Stimulated activated naive CD8-positive, alpha-beta T cell treated with anti-CD3 and anti-CD28 coated beads, Interleukin-15, Interleukin-2, amounts not matched to agents 100 ng/mL and 50 ng/mL, for 24 hours (primary cell): ENCODE results near the gene NPFFR1.

ENCODE experiments used
- H3K27ac Mint-ChIP-seq: one replicate; pipeline ENCODE4 v1.8.0; 2021; ENCODE audit warnings: mild to moderate bottlenecking, mixed read lengths
- H3K27me3 Mint-ChIP-seq: one replicate; pipeline ENCODE4 v1.8.0; 2021; ENCODE audit warnings: mixed read lengths
- H3K36me3 Mint-ChIP-seq: one replicate; pipeline ENCODE4 v1.8.0; 2021; ENCODE audit warnings: low read depth, mixed read lengths
- H3K4me1 Mint-ChIP-seq: one replicate; pipeline ENCODE4 v1.8.0; 2021; ENCODE audit warnings: low read depth, mixed read lengths
- H3K4me3 Mint-ChIP-seq: one replicate; pipeline ENCODE4 v1.8.0; 2021; ENCODE audit warnings: mild to moderate bottlenecking, mixed read lengths
- H3K9me3 Mint-ChIP-seq: one replicate; pipeline ENCODE4 v1.8.0; 2021; ENCODE audit warnings: mixed read lengths

Gene NPFFR1

GRCh38 chr10:70320751-70321150 is 36.9 kb upstream of the NPFFR1 start:
- H3K9me3 Mint-ChIP-seq = no peaks in the 10 kb centered on the region
- peaks cover 31% of the 10 kb centered on the region for H3K4me1 Mint-ChIP-seq
- H3K4me3 Mint-ChIP-seq = no peak overlapping the region
- H3K27ac Mint-ChIP-seq = no peak overlapping the region
- no peaks in the 10 kb centered on the region for H3K27me3 Mint-ChIP-seq
- no peaks in the 10 kb centered on the region for H3K36me3 Mint-ChIP-seq

- H3K27ac Mint-ChIP-seq = no peak overlapping the region
- no peaks in the 10 kb centered on the region for H3K27me3 Mint-ChIP-seq
These were observed 36.0 kb upstream of the NPFFR1 start for GRCh38 chr10:70319824-70320223.

GRCh38 chr10:70319183-70319582 is 35.4 kb upstream of the NPFFR1 start:
- H3K4me3 Mint-ChIP-seq = no peak overlapping the region
- peaks cover 2% of the 10 kb centered on the region for H3K36me3 Mint-ChIP-seq
- H3K27me3 Mint-ChIP-seq = no peaks in the 10 kb centered on the region
- H3K9me3 Mint-ChIP-seq = no peaks in the 10 kb centered on the region
- H3K27ac Mint-ChIP-seq = no peak overlapping the region
- H3K4me1 Mint-ChIP-seq = peaks cover 15% of the 10 kb centered on the region

More at GRCh38 chr10:70319824-70320223, 36.0 kb upstream of the NPFFR1 start:
- no peak overlapping the region for H3K4me3 Mint-ChIP-seq
- H3K36me3 Mint-ChIP-seq = no peaks in the 10 kb centered on the region
- peaks cover 22% of the 10 kb centered on the region for H3K4me1 Mint-ChIP-seq
- no peaks in the 10 kb centered on the region for H3K9me3 Mint-ChIP-seq

GRCh38 chr10:70317943-70318318 is 34.1 kb upstream of the NPFFR1 start:
- Mint-ChIP-seq H3K36me3 (peaks cover 6% of the 10 kb centered on the region), H3K9me3 (no peaks in the 10 kb centered on the region), H3K4me3 (no peak overlapping the region), H3K27me3 (no peaks in the 10 kb centered on the region), H3K27ac (no peak overlapping the region), H3K4me1 (peaks cover 4% of the 10 kb centered on the region)

GRCh38 chr10:70317272-70317942 is 33.6 kb upstream of the NPFFR1 start:
- peaks cover 6% of the 10 kb centered on the region for H3K36me3 Mint-ChIP-seq
- H3K4me1 Mint-ChIP-seq = no peaks in the 10 kb centered on the region
- H3K9me3 Mint-ChIP-seq = no peaks in the 10 kb centered on the region
- no peak overlapping the region for H3K27ac Mint-ChIP-seq
- H3K27me3 Mint-ChIP-seq = no peaks in the 10 kb centered on the region
- no peak overlapping the region for H3K4me3 Mint-ChIP-seq

GRCh38 chr10:70315815-70316214 is 32.0 kb upstream of the NPFFR1 start:
- H3K4me3 Mint-ChIP-seq = no peak overlapping the region
- no peak overlapping the region for H3K27ac Mint-ChIP-seq
- no peaks in the 10 kb centered on the region for H3K27me3 Mint-ChIP-seq
- H3K4me1 Mint-ChIP-seq = no peaks in the 10 kb centered on the region
- H3K36me3 Mint-ChIP-seq = peaks cover 6% of the 10 kb centered on the region
- H3K9me3 Mint-ChIP-seq = no peaks in the 10 kb centered on the region

GRCh38 chr10:70315276-70315675 is 31.5 kb upstream of the NPFFR1 start:
- H3K27me3 Mint-ChIP-seq = no peaks in the 10 kb centered on the region
- H3K27ac Mint-ChIP-seq = no peak overlapping the region
- H3K4me1 Mint-ChIP-seq = no peaks in the 10 kb centered on the region
- H3K9me3 Mint-ChIP-seq = no peaks in the 10 kb centered on the region
- H3K4me3 Mint-ChIP-seq = no peak overlapping the region
- H3K36me3 Mint-ChIP-seq = peaks cover 6% of the 10 kb centered on the region

GRCh38 chr10:70312972-70313371 is 29.2 kb upstream of the NPFFR1 start:
- no peak overlapping the region for H3K27ac Mint-ChIP-seq
- no peaks in the 10 kb centered on the region for H3K27me3 Mint-ChIP-seq
- no peak overlapping the region for H3K4me3 Mint-ChIP-seq
- no peaks in the 10 kb centered on the region for H3K4me1 Mint-ChIP-seq
- H3K36me3 Mint-ChIP-seq = peaks cover 6% of the 10 kb centered on the region
- no peaks in the 10 kb centered on the region for H3K9me3 Mint-ChIP-seq

GRCh38 chr10:70312249-70312648 is 28.4 kb upstream of the NPFFR1 start:
- Mint-ChIP-seq H3K4me1 (no peaks in the 10 kb centered on the region), H3K27ac (no peak overlapping the region), H3K4me3 (no peak overlapping the region), H3K9me3 (no peaks in the 10 kb centered on the region), H3K36me3 (peaks cover 6% of the 10 kb centered on the region), H3K27me3 (no peaks in the 10 kb centered on the region)

- no peak overlapping the region for H3K4me3 Mint-ChIP-seq
- H3K4me1 Mint-ChIP-seq = no peaks in the 10 kb centered on the region
- H3K36me3 Mint-ChIP-seq = peaks cover 6% of the 10 kb centered on the region
- H3K27ac Mint-ChIP-seq = no peak overlapping the region
- no peaks in the 10 kb centered on the region for H3K27me3 Mint-ChIP-seq
- no peaks in the 10 kb centered on the region for H3K9me3 Mint-ChIP-seq
These were observed 27.9 kb upstream of the NPFFR1 start for GRCh38 chr10:70311698-70312097.

GRCh38 chr10:70309661-70310060 is 25.9 kb upstream of the NPFFR1 start:
- H3K4me1 Mint-ChIP-seq = peaks cover 7% of the 10 kb centered on the region
- no peaks in the 10 kb centered on the region for H3K9me3 Mint-ChIP-seq
- H3K27me3 Mint-ChIP-seq = no peaks in the 10 kb centered on the region
- H3K27ac Mint-ChIP-seq = no peak overlapping the region
- no peak overlapping the region for H3K4me3 Mint-ChIP-seq
- H3K36me3 Mint-ChIP-seq = peaks cover 6% of the 10 kb centered on the region

GRCh38 chr10:70308121-70309060 is 24.6 kb upstream of the NPFFR1 start:
- no peaks in the 10 kb centered on the region for H3K27me3 Mint-ChIP-seq
- H3K4me1 Mint-ChIP-seq = peaks cover 7% of the 10 kb centered on the region
- H3K4me3 Mint-ChIP-seq = no peak overlapping the region
- H3K36me3 Mint-ChIP-seq = no peaks in the 10 kb centered on the region
- no peaks in the 10 kb centered on the region for H3K9me3 Mint-ChIP-seq
- H3K27ac Mint-ChIP-seq = no peak overlapping the region

- Mint-ChIP-seq H3K9me3 (no peaks in the 10 kb centered on the region), H3K27me3 (no peaks in the 10 kb centered on the region), H3K4me3 (no peak overlapping the region), H3K36me3 (no peaks in the 10 kb centered on the region), H3K4me1 (peaks cover 7% of the 10 kb centered on the region), H3K27ac (no peak overlapping the region)
These were observed 23.2 kb upstream of the NPFFR1 start for GRCh38 chr10:70306886-70307520.

GRCh38 chr10:70306181-70306705 is 22.4 kb upstream of the NPFFR1 start:
- Mint-ChIP-seq H3K27ac (no peak overlapping the region), H3K27me3 (no peaks in the 10 kb centered on the region), H3K4me3 (no peak overlapping the region), H3K9me3 (no peaks in the 10 kb centered on the region), H3K4me1 (peaks cover 7% of the 10 kb centered on the region), H3K36me3 (no peaks in the 10 kb centered on the region)

- Mint-ChIP-seq H3K4me3 (no peak overlapping the region), H3K27ac (no peak overlapping the region), H3K4me1 (peaks cover 7% of the 10 kb centered on the region), H3K36me3 (no peaks in the 10 kb centered on the region), H3K27me3 (no peaks in the 10 kb centered on the region), H3K9me3 (no peaks in the 10 kb centered on the region)
These were observed 19.9 kb upstream of the NPFFR1 start for GRCh38 chr10:70303730-70304129.
